GM23338 (cell line): ENCODE data around the gene DLL4. TPM values are rescaled to one million over a fixed set of nuclear protein-coding genes. Genes with fewer than 3 reads are reported as not detected.

Source experiments
- ATAC-seq: fragments of 200-7000 bp; cut with Tn5 transposase; 3 replicates; pipeline ENCODE4 v1.9.1; 2020
- DNase-seq: peaks from one replicate; pipeline ENCODE4 v3.0.0-alpha.2; 2015; ENCODE audit warnings: low spot score
- H2AFZ ChIP-seq: fragments of 200-600 bp; sonication (generic); 2 replicates; pipeline ENCODE4 v1.8.0; 2016; ENCODE audit warnings: antibody characterized with exemption, mild to moderate bottlenecking, moderate library complexity
- H3F3A ChIP-seq: fragments of 200-600 bp; sonication (generic); replicated peaks from 2 replicates; pipeline ENCODE4 v1.8.0; 2017; ENCODE audit warnings: antibody characterized with exemption, mixed run types, low read depth
- H3K27ac ChIP-seq: fragments of 200-600 bp; sonication (generic); 2 replicates; pipeline ENCODE4 v1.6.1; 2016; ENCODE audit warnings: low read depth
- H3K27me3 ChIP-seq: fragments of 200-600 bp; sonication (generic); 2 replicates; pipeline ENCODE4 v1.8.0; 2016; ENCODE audit warnings: mild to moderate bottlenecking, mixed run types, moderate library complexity; ENCODE audit not compliant: insufficient read depth
- H3K36me3 ChIP-seq: fragments of 200-600 bp; sonication (generic); 2 replicates; pipeline ENCODE4 v1.8.0; 2016; ENCODE audit warnings: mild to moderate bottlenecking; ENCODE audit not compliant: insufficient read depth
- H3K4me1 ChIP-seq: fragments of 200-600 bp; sonication (generic); 2 replicates; pipeline ENCODE4 v1.8.0; 2016; ENCODE audit warnings: mild to moderate bottlenecking, moderate library complexity; ENCODE audit not compliant: insufficient read depth
- H3K4me2 ChIP-seq: fragments of 200-600 bp; sonication (generic); 2 replicates; pipeline ENCODE4 v1.7.1; 2017; ENCODE audit warnings: mixed run types
- H3K4me3 ChIP-seq: fragments of 200-600 bp; sonication (generic); 2 replicates; pipeline ENCODE4 v1.6.1; 2016; ENCODE audit warnings: mixed run types
- H3K79me2 ChIP-seq: fragments of 200-600 bp; sonication (generic); replicated peaks from 2 replicates; pipeline ENCODE4 v1.8.0; 2017; ENCODE audit warnings: mild to moderate bottlenecking; ENCODE audit not compliant: insufficient read depth
- H3K9me2 ChIP-seq: fragments of 200-600 bp; sonication (generic); 2 replicates; pipeline ENCODE4 v1.8.0; 2017; ENCODE audit not compliant: insufficient read depth
- H4K20me1 ChIP-seq: fragments of 200-600 bp; sonication (generic); replicated peaks from 2 replicates; pipeline ENCODE4 v1.8.0; 2017; ENCODE audit warnings: mild to moderate bottlenecking; ENCODE audit not compliant: insufficient read depth
- H3K27ac Mint-ChIP-seq: 2 replicates; pipeline ENCODE4 v1.8.0; 2020; ENCODE audit warnings: inconsistent platforms, mild to moderate bottlenecking, moderate library complexity, mixed read lengths
- H3K27me3 Mint-ChIP-seq: 3 replicates; pipeline ENCODE4 v1.8.0; 2022; ENCODE audit warnings: low read depth, mild to moderate bottlenecking, moderate library complexity, mixed read lengths, inconsistent platforms; ENCODE audit not compliant: insufficient read depth, poor library complexity
- H3K36me3 Mint-ChIP-seq: 3 replicates; pipeline ENCODE4 v1.8.0; 2021; ENCODE audit warnings: low read depth, mild to moderate bottlenecking, inconsistent platforms, moderate library complexity, mixed read lengths
- H3K4me1 Mint-ChIP-seq: 3 replicates; pipeline ENCODE4 v1.8.0; 2020; ENCODE audit warnings: mild to moderate bottlenecking, inconsistent platforms, mixed read lengths
- H3K4me3 Mint-ChIP-seq: 3 replicates; pipeline ENCODE4 v1.8.0; 2021; ENCODE audit warnings: moderate library complexity, mild to moderate bottlenecking, inconsistent platforms, mixed read lengths
- H3K9me3 Mint-ChIP-seq: 3 replicates; pipeline ENCODE4 v1.8.0; 2020; ENCODE audit warnings: moderate library complexity, mild to moderate bottlenecking, inconsistent platforms, mixed read lengths
- CREB1 ChIP-seq: fragments of 250-450 bp; sonication (Bioruptor Pico); IDR thresholded peaks from 2 replicates; pipeline ENCODE4 v1.5.0; 2020; ENCODE audit warnings: low read depth, mild to moderate bottlenecking, moderate library complexity
- CTCF ChIP-seq, 2 experiments: fragments of 200-600 bp in 1 of 2; sonication (generic) in 1 of 2; conservative IDR thresholded peaks; 2 replicates each; pipeline versions ENCODE4 v1.5.1 to v1.6.1; 2016 to 2017; ENCODE audit warnings: antibody characterized with exemption in 2 of 2, low read depth in 2 of 2, mild to moderate bottlenecking in 2 of 2, moderate library complexity in 1 of 2
- ETS1 ChIP-seq: IDR thresholded peaks from 2 replicates; pipeline ENCODE4 v1.6.1; 2016; ENCODE audit warnings: antibody characterized with exemption
- JUNB ChIP-seq: IDR thresholded peaks from one replicate; pipeline ENCODE4 v1.6.1; 2016; ENCODE audit warnings: antibody characterized with exemption; ENCODE audit not compliant: unreplicated experiment
- POLR2AphosphoS5 ChIP-seq: IDR thresholded peaks from 2 replicates; pipeline ENCODE4 v1.6.1; 2016; ENCODE audit warnings: antibody characterized with exemption, low read depth
- REST ChIP-seq: IDR thresholded peaks from one replicate; pipeline ENCODE4 v1.6.1; 2018; ENCODE audit warnings: antibody characterized with exemption; ENCODE audit not compliant: unreplicated experiment
- ZNF114 ChIP-seq: fragments of 250-450 bp; sonication (Bioruptor Pico); IDR thresholded peaks from 2 replicates; pipeline ENCODE4 v1.5.0; 2020; ENCODE audit warnings: mild to moderate bottlenecking, moderate library complexity
- ZNF331 ChIP-seq: fragments of 250-450 bp; sonication (Bioruptor Pico); IDR thresholded peaks from 2 replicates; pipeline ENCODE4 v1.5.0; 2020; ENCODE audit warnings: low read depth, mild to moderate bottlenecking, moderate library complexity
- ZNF462 ChIP-seq: fragments of 250-450 bp; sonication (Bioruptor Pico); IDR thresholded peaks from 2 replicates; pipeline ENCODE4 v1.5.0; 2020; ENCODE audit warnings: mild to moderate bottlenecking, moderate library complexity
- polyA plus RNA-seq: library from polyadenylated mRNA; unstranded; fragments of >200 nt; fragmentation: Nextera tagmentation; extraction: Ambion mirVana; gene quantifications from 2 replicates; pipeline ENCODE4 v1.2.1, GENCODE V29; 2016
- total RNA-seq: library from RNA; depleted of rRNA; stranded (reverse); fragments of >200 nt; shearing (Covaris generic); gene quantifications from 2 replicates; pipeline ENCODE4 v1.2.3, GENCODE V29; 2014

Gene DLL4
- total and polyA plus RNA-seq, 2 experiments from 2014 or later, result 0.31 to 0.99 TPM

- Histone ChIP-seq H3F3A (peaks cover 14% of the 10 kb centered on the region; the same call in 1 of the 2 replicates), H3K4me1 (peaks cover 18% of the 10 kb centered on the region), H3K79me2 (no peaks in the 10 kb centered on the region), H3K9me2 (no peaks in the 10 kb centered on the region), H2AFZ (peak overlapping the region; percentile 93), H3K27ac (no peak overlapping the region), H3K4me2 (peak overlapping the region; percentile 99), H4K20me1 (peaks cover 6% of the 10 kb centered on the region; the same call in 1 of the 2 replicates), H3K27me3 (peaks cover 100% of the 10 kb centered on the region), H3K36me3 (no peaks in the 10 kb centered on the region), H3K4me3 (peak overlapping the region; percentile 88)
- H3K4me1 Mint-ChIP-seq, result peaks cover 23% of the 10 kb centered on the region
- no peak overlapping the region for H3K27ac Mint-ChIP-seq
- H3K27me3 Mint-ChIP-seq, result peaks cover 92% of the 10 kb centered on the region
- DNase-seq, result peak; percentile 49
- peak overlapping the region; percentile 67 for H3K4me3 Mint-ChIP-seq
- TF ChIP-seq REST (no peak), POLR2AphosphoS5 (no peak), CTCF (conservative IDR thresholded peaks at IDR 0.05; ENCODE audit: low read depth in 2 of 2) (no peak), JUNB (no peak), ZNF114 (no peak), ZNF462 (CRISPR knock-in tag) (no peak), ZNF331 (CRISPR knock-in tag) (no peak), ETS1 (no peak), CREB1 (CRISPR knock-in tag) (no peak)
- ATAC-seq, result no peak
- no peaks in the 10 kb centered on the region; the same call in 2 of the 3 replicates for H3K36me3 Mint-ChIP-seq
- H3K9me3 Mint-ChIP-seq, result no peaks in the 10 kb centered on the region; the same call in 2 of the 3 replicates
These were observed 3.7 kb upstream of the DLL4 start for GRCh38 chr15:40925495-40925862.
